ENCODE measurements around the gene DLG2.

The DLG2 gene

GRCh38 chr11:83630211-83630610 lies 1996.9 kb downstream of the DLG2 start:
- no peak overlapping the region for H3K4me3 ChIP-seq (ENCODE audit: low read depth, low read length)
- no peak for TF ChIP-seq CTCF (IDR thresholded peaks at IDR 0.05; ENCODE audit: low read depth, low read length)

- no peak for TF ChIP-seq CTCF (IDR thresholded peaks at IDR 0.05; ENCODE audit: low read depth, low read length)
- H3K4me3 ChIP-seq (ENCODE audit: low read depth, low read length) = no peak overlapping the region
Measured at GRCh38 chr11:83629775-83630174, 1997.4 kb downstream of the DLG2 start.

- TF ChIP-seq CTCF (IDR thresholded peaks at IDR 0.05; ENCODE audit: low read depth, low read length) = no peak
Measured at GRCh38 chr11:83628622-83629355, 1998.4 kb downstream of the DLG2 start.

GRCh38 chr11:83625336-83625735 lies 2001.8 kb downstream of the DLG2 start:
- no peak for TF ChIP-seq CTCF (IDR thresholded peaks at IDR 0.05; ENCODE audit: low read depth, low read length)

More at GRCh38 chr11:83628622-83629355, 1998.4 kb downstream of the DLG2 start:
- H3K4me3 ChIP-seq (ENCODE audit: low read depth, low read length) = no peak overlapping the region

GRCh38 chr11:83617671-83618070 lies 2009.5 kb downstream of the DLG2 start:
- no peak overlapping the region for H3K4me3 ChIP-seq (ENCODE audit: low read depth, low read length)
- no peak for TF ChIP-seq CTCF (IDR thresholded peaks at IDR 0.05; ENCODE audit: low read depth, low read length)

More at GRCh38 chr11:83625336-83625735, 2001.8 kb downstream of the DLG2 start:
- H3K4me3 ChIP-seq (ENCODE audit: low read depth, low read length) = no peak overlapping the region

GRCh38 chr11:83613767-83614121 lies 2013.4 kb downstream of the DLG2 start:
- TF ChIP-seq CTCF (IDR thresholded peaks at IDR 0.05; ENCODE audit: low read depth, low read length) = no peak
- no peak overlapping the region for H3K4me3 ChIP-seq (ENCODE audit: low read depth, low read length)

- no peak for TF ChIP-seq CTCF (IDR thresholded peaks at IDR 0.05; ENCODE audit: low read depth, low read length)
- no peak overlapping the region for H3K4me3 ChIP-seq (ENCODE audit: low read depth, low read length)
Measured at GRCh38 chr11:83612891-83613766, 2014.0 kb downstream of the DLG2 start.

All from WI38 (cell line).